Heart right ventricle (tissue), 16 donors: ENCODE results near the gene DOCK2. TPM values are rescaled to one million over a fixed set of nuclear protein-coding genes. Genes with fewer than 3 reads are reported as not detected.

Experiments
- ATAC-seq, 8 donors: fragments of 200-7000 bp; cut with Tn5 transposase; one replicate each; pipeline ENCODE4 v1.9.1; 2020; ENCODE audit warnings: mild to moderate bottlenecking in 8 of 8, moderate library complexity in 8 of 8, moderate number of reproducible peaks in 1 of 8
- DNase-seq, 2 donors: peaks; one replicate each; pipeline ENCODE4 v3.0.0-alpha.2; 2020
- H3K27ac ChIP-seq, 10 donors: fragments of 200-600 bp; sonication (generic) in 2 of 10; one replicate each; pipeline versions ENCODE4 v1.5.0 to v1.8.0; 2020 to 2022; ENCODE audit warnings: mild to moderate bottlenecking in 3 of 10
- H3K27me3 ChIP-seq, 7 donors: fragments of 200-600 bp; one replicate each; pipeline ENCODE4 v1.8.0; 2021 to 2022; ENCODE audit warnings: mild to moderate bottlenecking in 2 of 7
- H3K36me3 ChIP-seq, 9 donors: fragments of 200-600 bp; sonication (generic) in 1 of 9; one replicate each; pipeline versions ENCODE4 v1.5.0 to v1.8.0; 2020 to 2022; ENCODE audit warnings: mild to moderate bottlenecking in 2 of 9
- H3K4me1 ChIP-seq, 9 donors: fragments of 200-600 bp; sonication (generic) in 1 of 9; one replicate each; pipeline versions ENCODE4 v1.5.0 to v1.8.0; 2020 to 2022; ENCODE audit warnings: mild to moderate bottlenecking in 4 of 9
- H3K4me3 ChIP-seq, 10 donors: fragments of 200-600 bp; sonication (generic) in 2 of 10; one replicate each; pipeline versions ENCODE4 v1.5.0 to v1.8.0; 2020 to 2022; ENCODE audit warnings: mild to moderate bottlenecking in 7 of 10, moderate library complexity in 2 of 10
- H3K9me3 ChIP-seq, 11 donors: fragments of 200-600 bp in 10 of 11; sonication (generic) in 2 of 11; one replicate each; pipeline versions ENCODE4 v1.5.0 to v1.8.0; 2013 to 2022; ENCODE audit warnings: mild to moderate bottlenecking in 2 of 11, control low read depth in 1 of 11, moderate library complexity in 1 of 11
- WGBS, 2 donors: extraction: QIAGEN DNeasy Blood & Tissue Kit; methylation state at CpG; one replicate each; pipeline ENCODE4 v1.1.7; 2013; ENCODE audit warnings: inconsistent platforms in 1 of 2; 5-methylcytosine and 5-hydroxymethylcytosine counted together
- intact Hi-C, 10 donors: fragments of 100-400 bp; cut with DNase I; formaldehyde crosslinking; loops; one replicate each; pipeline versions ENCODE4 v1.11.1 to v1.14.2; 2022
- polyA plus RNA-seq, 2 donors: library from polyadenylated mRNA; stranded (reverse); fragments of 200-250 nt; gene quantifications; one replicate each; pipeline ENCODE4 v1.2.3, GENCODE V29; 2013
- total RNA-seq, 10 donors: library from RNA; stranded (reverse); fragmentation: NEBNext Ultra II Directional in 3 of 10; extraction: Animal tissue kit (Norgen Biotek cat#: 25700) in 3 of 10; gene quantifications; one replicate each; pipeline versions ENCODE4 v1.2.1 to v1.2.4, GENCODE V29; 2021 to 2023
- TF ChIP-seq, protein P1 (sequence below), 9 donors: fragments of 200-600 bp; sonication (generic) in 2 of 9; IDR thresholded peaks; one replicate each; pipeline versions ENCODE4 v1.5.0 to v1.8.0; 2021 to 2022; ENCODE audit warnings: antibody characterized with exemption in 9 of 9, mild to moderate bottlenecking in 5 of 9, moderate library complexity in 1 of 9
- donor health status: Arrhythmogenic right ventricular cardiomyopathy.
- donor health status: ischemic (EF 13 %, LVEDD 7.1; RV severe dilation, severe dysfunction).
- donor health status: healthy with polysubstance abuse.
- donor health status: DM: no; HTN: yes; CAD: no.
- donor health status: DM: no; HTN: no; CAD: no.
- donor health status: ischemic (EF 25% LVEDD 6.9; RV normal size, moderate dysfunction).
- donor health status: ischemic (EF 25% LVEDD 5.7; RV mildly dilated, moderate dysfunction).
- donor health status: healthy.
- donor health status: DM: yes; HTN: yes; CAD: no.
- donor health status: Ischemic cardiomyopathy.
- donor health status: ischemic (EF 35%, LVEDD 5.7; RV mildly dilated, moderate dysfunction).
- donor health status: nonischemic (EF 11% LVEDD 7.7; RV severe dilation, severe dysfunction).
- donor health status: DM: yes; HTN: yes; CAD: no.
- donor health status: PGD.
- donor health status: ischemic (EF 29% LVEDD 5.4; RV normal size, mild dysfunction).
- donor health status: nonischemic (EF 23%, LVEDD 6.1; RV moderate dilation, normal function).

Gene DOCK2
- total and polyA plus RNA-seq, 12 donors, result 1.2 to 24.6 (median 4.2) TPM

DNA sequence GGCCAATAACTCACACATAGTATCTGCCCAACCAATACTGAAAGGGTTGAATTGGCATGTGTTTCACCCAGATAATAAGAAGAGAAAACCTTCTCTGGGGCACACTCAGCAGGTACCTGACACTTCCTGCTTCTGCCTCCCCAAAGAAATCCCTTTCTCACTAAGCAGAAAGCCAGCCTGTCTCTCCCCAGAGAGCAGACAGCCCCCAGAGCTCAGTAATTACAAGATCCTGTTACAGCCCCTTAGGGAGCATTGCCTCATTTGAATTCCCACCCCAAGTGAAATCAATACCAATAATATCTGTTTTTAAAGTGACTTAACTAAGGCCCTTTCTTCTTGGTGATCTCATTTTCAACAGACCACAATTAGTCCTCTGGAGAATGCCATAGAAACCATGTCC, 430.1 kb downstream of the DOCK2 start:
- peaks cover 0 to 77% (median 0%) of the 10 kb centered on the region in 9 donors for H3K36me3 ChIP-seq
- TF ChIP-seq, protein P1, sequence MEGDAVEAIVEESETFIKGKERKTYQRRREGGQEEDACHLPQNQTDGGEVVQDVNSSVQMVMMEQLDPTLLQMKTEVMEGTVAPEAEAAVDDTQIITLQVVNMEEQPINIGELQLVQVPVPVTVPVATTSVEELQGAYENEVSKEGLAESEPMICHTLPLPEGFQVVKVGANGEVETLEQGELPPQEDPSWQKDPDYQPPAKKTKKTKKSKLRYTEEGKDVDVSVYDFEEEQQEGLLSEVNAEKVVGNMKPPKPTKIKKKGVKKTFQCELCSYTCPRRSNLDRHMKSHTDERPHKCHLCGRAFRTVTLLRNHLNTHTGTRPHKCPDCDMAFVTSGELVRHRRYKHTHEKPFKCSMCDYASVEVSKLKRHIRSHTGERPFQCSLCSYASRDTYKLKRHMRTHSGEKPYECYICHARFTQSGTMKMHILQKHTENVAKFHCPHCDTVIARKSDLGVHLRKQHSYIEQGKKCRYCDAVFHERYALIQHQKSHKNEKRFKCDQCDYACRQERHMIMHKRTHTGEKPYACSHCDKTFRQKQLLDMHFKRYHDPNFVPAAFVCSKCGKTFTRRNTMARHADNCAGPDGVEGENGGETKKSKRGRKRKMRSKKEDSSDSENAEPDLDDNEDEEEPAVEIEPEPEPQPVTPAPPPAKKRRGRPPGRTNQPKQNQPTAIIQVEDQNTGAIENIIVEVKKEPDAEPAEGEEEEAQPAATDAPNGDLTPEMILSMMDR (IDR thresholded peaks at IDR 0.05), result no peak
- peaks cover 0 to 22% (median 0%) of the 10 kb centered on the region in 7 donors for H3K27me3 ChIP-seq
- intact Hi-C loops, result loop anchor here in 3 of 10 donors (10.0 kb wide), 1 partner anchor 362 kb away; no protein-coding TSS in a partner anchor
- H3K9me3 ChIP-seq, result no peaks in the 10 kb centered on the region
- DNase-seq (no peak), ATAC-seq (no peak)
- no peak overlapping the region for H3K4me3 ChIP-seq
- H3K27ac ChIP-seq, result no peak overlapping the region
- no peaks in the 10 kb centered on the region for H3K4me1 ChIP-seq

DNA sequence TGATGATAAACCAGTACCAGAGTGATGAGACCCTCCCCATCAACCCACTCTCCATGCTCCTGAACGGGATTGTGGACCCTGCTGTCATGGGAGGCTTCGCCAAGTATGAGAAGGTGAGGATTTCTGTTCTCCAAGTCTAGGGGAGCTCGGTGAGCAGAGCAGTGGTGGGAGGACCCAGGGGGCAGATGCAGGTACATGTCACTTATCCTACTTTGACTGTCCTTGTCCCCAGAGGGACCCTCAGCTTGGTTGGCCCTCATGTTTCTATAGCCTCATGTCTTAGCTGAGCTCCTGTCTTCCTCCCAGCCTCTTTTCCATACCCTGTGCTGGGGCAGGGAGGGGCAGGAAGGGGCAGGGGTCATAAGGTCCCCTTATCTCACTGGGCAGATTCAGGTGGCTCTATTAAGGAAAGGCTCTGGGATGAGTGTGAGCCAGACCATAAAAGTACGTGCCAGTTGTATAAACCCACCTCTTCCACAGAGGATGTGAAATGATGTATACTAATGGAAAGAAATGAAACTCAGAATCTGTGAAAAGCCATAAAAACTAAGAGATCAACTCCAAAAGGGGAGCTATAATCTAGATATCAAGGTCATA, 430.6 kb downstream of the DOCK2 start:
- 74 to 76% methylated on average over 4 of the region's 4 CpGs for WGBS, 2 donors
- Histone ChIP-seq H3K27me3 (peaks cover 0 to 22% (median 0%) of the 10 kb centered on the region in 7 donors), H3K36me3 (peaks cover 0 to 76% (median 0%) of the 10 kb centered on the region in 9 donors), H3K4me1 (no peaks in the 10 kb centered on the region), H3K9me3 (no peaks in the 10 kb centered on the region), H3K4me3 (no peak overlapping the region), H3K27ac (no peak overlapping the region)
- TF ChIP-seq, protein P1 (IDR thresholded peaks at IDR 0.05), result no peak
- ATAC-seq, result no peak
- DNase-seq, result no peak
- intact Hi-C loops, result loop anchor here in 3 of 10 donors (10.0 kb wide), 1 partner anchor 363 kb away; no protein-coding TSS in a partner anchor

DNA sequence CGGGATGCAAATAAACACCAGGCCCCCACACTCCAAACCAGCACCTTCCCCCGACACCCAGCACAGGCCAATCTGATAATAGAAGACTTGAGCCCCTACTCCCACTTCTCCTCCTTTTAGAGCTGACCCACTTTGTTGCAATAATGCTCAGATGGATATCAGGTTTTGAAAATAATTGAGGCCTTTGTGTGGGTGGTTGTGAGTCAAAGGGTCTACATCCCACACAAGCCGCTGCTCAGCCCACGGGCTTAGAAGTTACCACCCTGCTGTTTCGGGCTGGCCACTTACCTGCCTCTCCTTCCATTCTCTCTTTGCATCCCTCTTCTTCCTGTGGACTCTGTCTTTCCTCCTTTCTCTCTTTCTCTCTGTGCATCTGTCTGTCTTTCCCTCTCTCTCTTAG, 432.4 kb downstream of the DOCK2 start:
- TF ChIP-seq, protein P1 (IDR thresholded peaks at IDR 0.05), result no peak
- Histone ChIP-seq H3K36me3 (peaks cover 0 to 62% (median 0%) of the 10 kb centered on the region in 9 donors), H3K27ac (no peak overlapping the region), H3K4me1 (no peaks in the 10 kb centered on the region), H3K9me3 (no peaks in the 10 kb centered on the region), H3K27me3 (peaks cover 0 to 19% (median 0%) of the 10 kb centered on the region in 7 donors), H3K4me3 (no peak overlapping the region)
- 72 to 82% methylated on average over 5 of the region's 5 CpGs for whole genome bisulfite sequencing, 2 donors
- intact Hi-C loops, result loop anchor here in 3 of 10 donors (10.0 kb wide), 1 partner anchor 365 kb away; no protein-coding TSS in a partner anchor
- ATAC-seq, result no peak
- no peak for DNase-seq

DNA sequence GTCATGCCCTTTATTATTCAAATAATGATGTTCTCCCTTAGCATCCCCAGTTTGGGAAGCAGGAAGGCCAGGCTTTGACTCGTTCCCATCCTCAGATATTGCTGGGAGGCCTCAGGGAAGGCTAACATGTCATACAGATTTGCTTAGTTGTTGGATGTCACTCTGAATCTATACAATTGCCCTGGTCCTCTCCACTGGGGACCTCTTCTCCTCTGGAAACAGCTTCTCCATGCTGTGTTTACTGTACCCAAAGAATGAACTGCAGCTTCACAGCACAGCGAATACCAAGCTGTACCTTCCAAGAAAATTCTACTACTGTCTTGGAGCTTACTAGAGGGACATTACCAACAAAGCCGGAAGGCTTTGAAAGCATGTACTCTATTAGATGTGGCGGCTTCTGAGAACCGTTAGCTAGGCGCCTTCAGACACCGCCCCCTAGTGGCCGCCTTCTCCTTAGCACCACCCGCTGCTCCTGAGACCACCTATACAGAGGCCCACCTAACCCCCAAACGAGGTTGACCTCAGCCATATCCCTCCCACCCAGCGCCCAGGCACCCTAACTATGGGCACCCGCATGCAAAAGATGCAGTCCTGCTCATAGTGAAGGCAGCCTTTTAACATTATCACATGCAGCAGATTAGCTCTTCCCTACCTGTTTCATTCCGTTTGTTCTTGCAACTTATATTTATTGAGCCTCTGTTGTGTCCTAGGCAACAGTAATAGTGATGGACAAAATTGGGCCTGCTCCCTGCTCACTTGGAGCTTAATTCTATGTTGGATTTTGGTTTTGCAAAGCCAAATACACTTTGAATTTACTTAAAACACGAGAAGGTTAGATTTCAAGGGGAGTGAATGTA, 433.7 kb downstream of the DOCK2 start:
- Histone ChIP-seq H3K27ac (no peak overlapping the region), H3K4me3 (no peak overlapping the region), H3K36me3 (peaks cover 0 to 72% (median 0%) of the 10 kb centered on the region in 9 donors), H3K9me3 (no peaks in the 10 kb centered on the region), H3K4me1 (no peaks in the 10 kb centered on the region), H3K27me3 (peaks cover 0 to 24% (median 2%) of the 10 kb centered on the region in 7 donors)
- TF ChIP-seq, protein P1 (IDR thresholded peaks at IDR 0.05), result peak; percentile 40 to 76 (median 72)
- 31 to 37% methylated on average over 14 of the region's 14 CpGs for WGBS, 2 donors
- DNase-seq, result peak; percentile 9 to 43
- intact Hi-C loops, result loop anchor here in 6 of 10 donors (2.0 to 5.0 kb wide), 3 partner anchors 368 to 373 kb away; no protein-coding TSS in a partner anchor
- peak in 6 of 8 donors; percentile 38 to 73 (median 58) for ATAC-seq
